ENCODE results near the gene C2CD3. TPM values are rescaled to one million over a fixed set of nuclear protein-coding genes. Genes with fewer than 3 reads are reported as not detected.

C2CD3 gene
- total and polyA plus RNA-seq, 2 of the 4 experiments (the other 2 are of a cell fraction) = 11.1 to 19.2 TPM

DNA sequence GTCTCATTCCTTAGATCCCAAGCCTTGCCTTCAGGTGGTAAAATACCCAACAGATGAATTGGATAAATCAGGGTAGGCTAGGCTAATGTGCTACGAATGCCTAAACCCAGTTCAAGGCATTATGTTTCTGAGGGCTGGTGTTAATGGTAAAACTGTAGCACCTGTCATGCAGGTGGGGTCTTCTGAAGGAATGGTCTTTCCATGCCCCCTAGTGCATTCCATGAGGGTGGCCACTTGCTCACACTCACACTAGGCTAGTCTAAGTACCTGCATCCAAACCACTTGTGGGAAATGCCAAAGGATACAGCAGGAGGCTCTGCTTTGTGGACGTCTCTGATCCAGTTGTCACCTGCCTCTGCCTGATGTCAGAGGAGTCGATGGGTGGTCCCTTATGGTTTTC, 137.8 kb downstream of the C2CD3 start:
- intact Hi-C loops (cut with micrococcal nuclease) = no loop called here
- dilution Hi-C loops (cut with HindIII; ENCODE audit: low sequenced_read_pairs, unreplicated experiment) = no loop called here
- Histone ChIP-seq H2BK120ac (ENCODE audit: low read depth, low read length) (no peak overlapping the region), H2AFZ (replicated peaks; ENCODE audit: low read length, poor library complexity) (no peak overlapping the region), H3K4me3 (ENCODE audit: insufficient read depth, low read depth, low read length) (no peak overlapping the region), H3K9me3 (ENCODE audit: control insufficient read depth, insufficient read depth, low read length) (no peaks in the 10 kb centered on the region), H2BK5ac (ENCODE audit: low read depth, low read length, poor library complexity, severe bottlenecking) (no peak overlapping the region), H3K4me1 (ENCODE audit: control insufficient read depth, insufficient read depth, low read length) (peaks cover 7% of the 10 kb centered on the region), H3K4me2 (ENCODE audit: low read depth, low read length) (no peak overlapping the region), H3K9me1 (ENCODE audit: insufficient read depth, low read length) (peaks cover 19% of the 10 kb centered on the region), H2BK15ac (ENCODE audit: low read depth, low read length) (no peak overlapping the region), H3K23ac (ENCODE audit: low read depth, low read length) (no peak overlapping the region), H3K36me3 (ENCODE audit: control insufficient read depth, insufficient read depth, low read length) (peaks cover 25% of the 10 kb centered on the region), H3K14ac (replicated peaks; ENCODE audit: low read depth, low read length) (no peak overlapping the region), H3K4ac (ENCODE audit: low read depth, low read length) (no peak overlapping the region), H3K9ac (ENCODE audit: low read depth, low read length) (no peak overlapping the region), H4K20me1 (ENCODE audit: insufficient read depth, low read length) (no peaks in the 10 kb centered on the region), H3K18ac (ENCODE audit: low read depth, low read length) (no peak overlapping the region), H2AK9ac (replicated peaks; ENCODE audit: low read depth, low read length, poor library complexity) (no peak overlapping the region), H4K91ac (ENCODE audit: insufficient read depth, low read depth, low read length) (no peak overlapping the region), H3K56ac (ENCODE audit: extremely low read depth, insufficient read depth, low read length) (no peak overlapping the region), H3K27ac (ENCODE audit: insufficient read depth, low read length) (no peak overlapping the region), H3K27me3 (ENCODE audit: control insufficient read depth, insufficient read depth, low read length) (no peaks in the 10 kb centered on the region), H4K5ac (ENCODE audit: low read depth, low read length) (no peak overlapping the region), H4K8ac (ENCODE audit: low read depth in 2 of 2, low read length in 2 of 2) (no peak overlapping the region), H2AK5ac (ENCODE audit: low read depth, low read length) (no peak overlapping the region), H3K79me1 (ENCODE audit: low read depth in 1 of 2, low read length in 2 of 2) (no peaks in the 10 kb centered on the region), H2BK20ac (ENCODE audit: low read depth, low read length) (no peak overlapping the region)
- ChIA-PET CTCF (no interaction called here), POLR2A (ENCODE audit: unreplicated experiment) (no interaction called here)
- no TSS peak for BruUV-seq (replicated peaks)
- in situ Hi-C loops (cut with MboI; ENCODE audit: low sequenced_read_pairs) = no loop called here
- no peak for ATAC-seq (ENCODE audit: low read depth)
- TF ChIP-seq FOS (IDR thresholded peaks at IDR 0.05; ENCODE audit: low read depth, low read length) = no peak
- TF ChIP-seq CHD1 (IDR thresholded peaks at IDR 0.05; ENCODE audit: low read depth, low read length) = no peak
- no peak for TF ChIP-seq MAZ (IDR thresholded peaks at IDR 0.05; ENCODE audit: borderline replicate concordance, low read depth, low read length)
- TF ChIP-seq MXI1 (IDR thresholded peaks at IDR 0.05; ENCODE audit: borderline replicate concordance, low read depth, low read length) = no peak
- TF ChIP-seq CEBPB (IDR thresholded peaks at IDR 0.05; ENCODE audit: low read depth, low read length) = no peak
- no peak for TF ChIP-seq MAFK (IDR thresholded peaks at IDR 0.05; ENCODE audit: low read depth, low read length)
- TF ChIP-seq BHLHE40 (IDR thresholded peaks at IDR 0.05; ENCODE audit: low read depth, low read length) = no peak
- no peak for TF ChIP-seq SMC3 (IDR thresholded peaks at IDR 0.05; ENCODE audit: low read depth, low read length)
- TF ChIP-seq RFX5 (IDR thresholded peaks at IDR 0.05; ENCODE audit: low read depth, low read length) = no peak
- no CpG with 5 or more reads among the region's 3 CpGs for WGBS, 2 experiments (ENCODE audit: extremely low coverage in 2 of 2, insufficient read length in 1 of 2)
- DNase-seq = no peak
